Measurements from ENCODE around the gene BNC2.
A peak's percentile ranks its signal among the peaks of the same experiment; 100 is the strongest.

Gene BNC2

GRCh38 chr9:16396389-16396788, 474.1 kb downstream of the BNC2 start:
- no peak for DNase-seq

- DNase-seq, result no peak
Measured at GRCh38 chr9:16391369-16391768, 479.1 kb downstream of the BNC2 start.

- no peak for DNase-seq
Measured at GRCh38 chr9:16387382-16387781, 483.1 kb downstream of the BNC2 start.

- DNase-seq, result no peak
Measured at GRCh38 chr9:16386827-16387077, 483.7 kb downstream of the BNC2 start.

- no peak for DNase-seq
Measured at GRCh38 chr9:16386007-16386826, 484.3 kb downstream of the BNC2 start.

- DNase-seq, result no peak
Measured at GRCh38 chr9:16385590-16385989, 484.9 kb downstream of the BNC2 start.

GRCh38 chr9:16384993-16385392, 485.5 kb downstream of the BNC2 start:
- no peak for DNase-seq

- DNase-seq, result no peak
Measured at GRCh38 chr9:16377311-16377710, 493.2 kb downstream of the BNC2 start.

GRCh38 chr9:16371306-16371705, 499.2 kb downstream of the BNC2 start:
- peak; percentile 19 to 73 for DNase-seq

- DNase-seq, result no peak
Measured at GRCh38 chr9:16370647-16371046, 499.8 kb downstream of the BNC2 start.

- peak in 1 of 2 experiments; percentile 3 for DNase-seq
Measured at GRCh38 chr9:16369427-16369826, 501.0 kb downstream of the BNC2 start.

GRCh38 chr9:16368237-16369087, 502.0 kb downstream of the BNC2 start:
- no peak for DNase-seq

- DNase-seq, result no peak
Measured at GRCh38 chr9:16367605-16368231, 502.8 kb downstream of the BNC2 start.

- no peak for DNase-seq
Measured at GRCh38 chr9:16364347-16364746, 506.1 kb downstream of the BNC2 start.

GRCh38 chr9:16363916-16364315, 506.6 kb downstream of the BNC2 start:
- no peak for DNase-seq

- no peak for DNase-seq
Measured at GRCh38 chr9:16363073-16363781, 507.2 kb downstream of the BNC2 start.

- DNase-seq, result no peak
Measured at GRCh38 chr9:16361939-16362338, 508.5 kb downstream of the BNC2 start.

GRCh38 chr9:16361118-16361517, 509.4 kb downstream of the BNC2 start:
- no peak for DNase-seq

- DNase-seq, result no peak
Measured at GRCh38 chr9:16360247-16360646, 510.2 kb downstream of the BNC2 start.
